HAP-1 (cell line): ENCODE results near the gene CCDC106.

ENCODE experiments used
- DNase-seq, 2 experiments: peaks; one replicate each; pipeline ENCODE4 v3.0.0-alpha.2; 2016 to 2020; ENCODE audit warnings: low spot score in 2 of 2
- H3K27me3 ChIP-seq: fragments of 250-450 bp; sonication (Bioruptor Pico); 2 replicates; pipeline ENCODE4 v1.5.1; 2020; ENCODE audit warnings: low read depth, mild to moderate bottlenecking, moderate library complexity
- H3K36me3 ChIP-seq: fragments of 250-450 bp; sonication (Bioruptor Pico); replicated peaks from 2 replicates; pipeline ENCODE4 v1.5.1; 2020; ENCODE audit warnings: mild to moderate bottlenecking
- H3K4me1 ChIP-seq: fragments of 250-450 bp; sonication (Bioruptor Pico); 2 replicates; pipeline ENCODE4 v1.5.1; 2020; ENCODE audit warnings: mild to moderate bottlenecking
- H3K4me3 ChIP-seq: fragments of 250-450 bp; sonication (Bioruptor Pico); 2 replicates; pipeline ENCODE4 v1.5.1; 2020; ENCODE audit warnings: mild to moderate bottlenecking, moderate library complexity
- H3K9me3 ChIP-seq: fragments of 250-450 bp; sonication (Bioruptor Pico); 2 replicates; pipeline ENCODE4 v1.5.1; 2020; ENCODE audit warnings: mild to moderate bottlenecking, moderate library complexity
- in situ Hi-C: fragments of 300-500 bp; cut with MboI; formaldehyde crosslinking; loops from 3 replicates; pipeline ENCODE4 v1.14.3; 2020; ENCODE audit warnings: low sequenced_read_pairs, inconsistent platforms, mixed read lengths

The CCDC106 gene

DNA sequence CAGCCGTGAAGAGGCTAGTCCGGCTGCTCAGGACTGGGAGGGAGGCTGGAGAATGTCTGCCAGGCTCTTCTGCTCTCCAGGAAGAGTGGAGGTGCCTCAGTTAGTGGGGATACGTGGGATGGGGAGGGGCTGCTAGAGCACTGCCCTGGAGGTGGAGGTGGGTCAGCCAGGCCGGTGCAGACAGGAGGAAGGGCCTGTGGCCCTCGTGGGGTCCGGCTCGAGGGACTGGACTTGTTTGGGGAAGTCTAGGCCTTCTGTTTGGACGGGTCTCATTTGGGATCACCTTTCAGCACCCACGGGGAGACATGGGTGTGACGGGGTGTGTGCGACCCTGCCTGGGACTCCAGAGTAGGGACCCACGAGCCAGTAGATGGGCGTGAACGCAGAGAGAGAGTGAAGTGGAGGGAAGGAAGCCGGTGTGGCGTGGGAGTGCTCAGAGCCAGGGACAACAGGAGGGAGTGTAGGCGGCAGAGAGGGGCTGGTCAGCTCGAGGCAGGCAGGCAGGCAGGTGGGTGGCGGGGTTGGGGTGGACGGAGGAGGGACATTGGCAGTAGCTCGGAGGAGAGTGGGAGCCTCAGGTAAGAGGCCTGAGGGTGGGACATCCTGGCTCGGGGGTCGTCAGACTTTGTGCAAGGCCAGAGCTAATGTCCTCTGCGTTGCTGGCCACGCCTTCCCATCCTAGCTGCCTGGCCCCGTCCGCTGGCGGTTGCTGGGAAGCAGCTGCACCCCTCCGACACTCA, 38.5 kb downstream of the CCDC106 start:
- Histone ChIP-seq H3K4me3 (no peak overlapping the region), H3K9me3 (no peaks in the 10 kb centered on the region), H3K36me3 (peaks cover 42% of the 10 kb centered on the region), H3K27me3 (no peaks in the 10 kb centered on the region), H3K4me1 (no peaks in the 10 kb centered on the region)
- DNase-seq, result no peak
- in situ Hi-C loops, result no loop called here

DNA sequence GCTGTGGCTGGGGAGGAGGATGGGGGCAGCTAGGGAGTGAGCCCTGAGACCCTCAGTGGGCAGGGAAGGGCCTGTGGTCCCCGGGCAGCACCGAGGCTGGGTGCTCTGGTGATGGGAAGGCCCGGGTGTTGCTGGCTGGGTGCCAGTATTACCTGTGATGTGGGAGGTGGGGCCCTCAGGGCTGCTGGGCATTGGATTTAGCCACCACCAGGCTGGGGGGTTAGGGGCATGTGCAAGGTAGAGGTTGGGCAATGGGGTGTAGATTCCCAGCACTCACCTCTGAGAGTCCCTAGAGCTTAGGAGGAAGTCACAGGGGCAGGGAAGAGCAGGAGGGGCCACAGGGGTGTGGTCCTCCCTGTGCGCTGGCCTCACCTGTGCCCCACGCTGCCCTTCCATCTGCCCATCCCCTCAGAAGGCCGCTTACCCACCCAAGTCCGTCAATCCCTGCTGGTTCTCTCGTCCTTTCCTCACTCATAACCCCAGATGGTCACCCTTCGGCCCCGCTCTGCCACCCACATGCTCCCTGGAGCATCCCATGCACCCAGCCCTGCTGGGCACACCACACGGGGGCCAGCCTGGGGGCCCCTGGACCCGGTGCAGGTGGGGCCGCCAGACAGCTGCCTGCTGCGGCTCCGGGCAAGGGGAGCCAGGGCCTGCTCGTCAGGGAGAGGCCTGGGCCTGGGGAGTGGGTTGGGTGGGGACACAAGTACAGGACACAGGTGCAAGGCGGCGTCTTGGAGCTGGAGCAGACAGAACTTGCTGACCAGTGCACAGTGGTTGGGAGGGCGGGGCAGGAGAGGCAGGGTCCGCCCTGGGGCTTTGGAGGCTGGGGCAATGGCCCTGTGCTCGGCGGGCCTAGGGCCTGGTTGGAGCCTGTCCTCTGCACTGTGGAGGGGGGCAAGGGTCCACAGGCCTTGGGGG, 39.5 kb downstream of the CCDC106 start:
- in situ Hi-C loops, result no loop called here
- Histone ChIP-seq H3K4me1 (no peaks in the 10 kb centered on the region), H3K9me3 (no peaks in the 10 kb centered on the region), H3K36me3 (peaks cover 38% of the 10 kb centered on the region), H3K27me3 (no peaks in the 10 kb centered on the region), H3K4me3 (no peak overlapping the region)
- DNase-seq, result no peak

DNA sequence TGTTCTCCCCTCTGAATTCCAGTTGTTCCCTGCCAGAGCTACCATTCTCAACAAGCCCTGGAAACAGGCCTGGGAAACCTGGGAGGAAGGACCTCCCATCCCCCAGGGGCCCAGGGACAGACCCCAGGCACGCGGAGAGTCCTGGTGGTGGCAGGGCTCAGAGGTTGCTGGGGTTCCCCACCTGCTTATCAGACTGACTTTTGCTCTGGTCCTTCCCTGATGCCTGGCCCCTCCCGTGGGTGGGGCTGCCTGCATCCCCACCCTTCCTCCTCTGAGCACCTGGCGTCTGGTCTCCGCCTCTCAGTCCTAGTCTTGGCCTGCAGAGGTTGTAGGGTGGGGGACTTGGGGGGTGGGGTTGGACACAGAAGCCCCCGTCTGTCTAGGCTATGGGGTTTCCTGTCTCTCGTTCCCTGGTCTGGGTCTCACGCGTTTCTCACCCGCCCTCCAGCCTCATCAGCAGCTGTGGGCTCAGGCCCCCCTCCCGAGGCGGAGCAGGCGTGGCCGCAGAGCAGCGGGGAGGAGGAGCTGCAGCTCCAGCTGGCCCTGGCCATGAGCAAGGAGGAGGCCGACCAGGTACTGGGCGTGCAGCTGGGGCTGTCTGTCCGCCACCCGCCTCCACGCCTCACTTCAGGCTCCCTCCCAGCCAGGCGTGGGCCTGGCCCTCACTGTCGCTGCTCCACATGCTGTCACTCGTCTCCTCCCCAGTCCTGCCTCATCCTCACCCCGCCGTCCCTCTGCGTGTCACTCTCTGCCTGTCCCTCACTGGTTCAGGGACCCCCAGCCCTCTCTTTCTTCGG, 40.6 kb downstream of the CCDC106 start:
- DNase-seq, result no peak
- Histone ChIP-seq H3K4me1 (no peaks in the 10 kb centered on the region), H3K27me3 (no peaks in the 10 kb centered on the region), H3K36me3 (peaks cover 41% of the 10 kb centered on the region), H3K9me3 (no peaks in the 10 kb centered on the region), H3K4me3 (no peak overlapping the region)
- in situ Hi-C loops, result no loop called here

DNA sequence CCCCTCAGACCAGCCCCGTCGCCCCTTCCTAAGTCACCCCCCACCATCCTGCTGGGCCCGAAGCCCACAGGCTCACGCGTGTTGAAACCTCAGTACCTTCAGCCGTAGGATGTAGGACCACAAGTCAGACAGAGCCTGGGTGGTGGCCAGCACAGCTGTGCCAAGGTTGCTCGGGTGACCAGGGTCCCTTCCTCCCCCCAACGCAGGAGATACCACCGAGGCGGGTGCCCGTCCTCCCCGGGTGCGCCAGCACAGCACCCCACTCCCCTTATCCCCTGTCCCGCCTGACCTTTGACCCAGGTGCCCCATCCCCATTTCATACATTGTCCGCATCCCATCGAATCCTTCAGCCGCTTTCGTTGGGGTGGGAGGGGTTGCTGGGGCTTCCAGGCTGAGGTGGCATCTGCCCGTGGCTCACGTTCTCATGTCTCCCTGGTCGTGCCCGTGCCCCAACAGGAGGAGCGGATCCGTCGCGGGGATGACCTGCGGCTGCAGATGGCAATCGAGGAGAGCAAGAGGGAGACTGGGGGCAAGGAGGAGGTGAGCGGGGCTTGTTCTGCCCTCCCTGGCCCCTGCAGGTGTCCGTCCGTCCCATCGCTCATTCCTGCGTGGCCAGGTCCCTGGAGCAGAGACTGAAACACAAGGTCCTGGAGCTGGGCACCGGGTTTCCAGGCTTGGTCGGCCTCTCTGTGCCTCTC, 41.5 kb downstream of the CCDC106 start:
- in situ Hi-C loops, result no loop called here
- Histone ChIP-seq H3K9me3 (no peaks in the 10 kb centered on the region), H3K36me3 (peaks cover 34% of the 10 kb centered on the region), H3K4me3 (no peak overlapping the region), H3K27me3 (no peaks in the 10 kb centered on the region), H3K4me1 (no peaks in the 10 kb centered on the region)
- no peak for DNase-seq

DNA sequence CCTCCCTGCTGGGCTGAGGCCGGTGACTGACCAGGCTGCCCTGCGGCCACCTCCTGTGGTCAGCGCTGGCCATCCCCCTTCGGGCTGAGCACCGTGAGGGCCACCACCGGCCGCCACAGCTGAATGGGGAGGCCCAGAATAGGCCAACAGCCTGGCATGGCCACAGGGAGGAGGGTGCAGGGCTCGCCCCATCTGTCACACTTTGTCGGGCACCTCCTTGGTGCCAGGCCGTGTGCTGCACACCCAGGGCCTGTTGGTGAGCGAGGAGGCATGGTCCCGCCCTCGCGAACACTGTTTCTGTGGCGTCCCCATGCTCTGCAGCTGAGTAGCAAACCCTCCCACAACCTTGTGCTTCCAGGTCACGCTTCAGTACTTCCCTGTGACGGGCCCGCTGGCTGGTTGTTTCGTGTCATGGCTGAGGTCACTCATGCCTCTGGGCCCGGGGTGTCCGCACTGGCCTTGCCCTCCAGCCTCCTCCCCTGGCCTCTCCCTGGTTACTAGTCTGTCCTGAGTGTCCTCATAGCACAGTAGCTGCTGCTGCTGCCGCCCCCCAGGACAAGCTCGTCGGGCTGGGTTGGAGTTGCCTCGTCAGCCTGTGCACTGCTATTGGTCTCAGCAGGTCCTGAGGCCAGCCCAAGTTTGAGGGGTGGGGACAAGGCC, 42.2 kb downstream of the CCDC106 start:
- peaks cover 32% of the 10 kb centered on the region for H3K36me3 ChIP-seq
- no peaks in the 10 kb centered on the region for H3K9me3 ChIP-seq
- no peaks in the 10 kb centered on the region for H3K4me1 ChIP-seq
- in situ Hi-C loops, result no loop called here
- no peak overlapping the region for H3K4me3 ChIP-seq
- H3K27me3 ChIP-seq, result no peaks in the 10 kb centered on the region
- no peak for DNase-seq

DNA sequence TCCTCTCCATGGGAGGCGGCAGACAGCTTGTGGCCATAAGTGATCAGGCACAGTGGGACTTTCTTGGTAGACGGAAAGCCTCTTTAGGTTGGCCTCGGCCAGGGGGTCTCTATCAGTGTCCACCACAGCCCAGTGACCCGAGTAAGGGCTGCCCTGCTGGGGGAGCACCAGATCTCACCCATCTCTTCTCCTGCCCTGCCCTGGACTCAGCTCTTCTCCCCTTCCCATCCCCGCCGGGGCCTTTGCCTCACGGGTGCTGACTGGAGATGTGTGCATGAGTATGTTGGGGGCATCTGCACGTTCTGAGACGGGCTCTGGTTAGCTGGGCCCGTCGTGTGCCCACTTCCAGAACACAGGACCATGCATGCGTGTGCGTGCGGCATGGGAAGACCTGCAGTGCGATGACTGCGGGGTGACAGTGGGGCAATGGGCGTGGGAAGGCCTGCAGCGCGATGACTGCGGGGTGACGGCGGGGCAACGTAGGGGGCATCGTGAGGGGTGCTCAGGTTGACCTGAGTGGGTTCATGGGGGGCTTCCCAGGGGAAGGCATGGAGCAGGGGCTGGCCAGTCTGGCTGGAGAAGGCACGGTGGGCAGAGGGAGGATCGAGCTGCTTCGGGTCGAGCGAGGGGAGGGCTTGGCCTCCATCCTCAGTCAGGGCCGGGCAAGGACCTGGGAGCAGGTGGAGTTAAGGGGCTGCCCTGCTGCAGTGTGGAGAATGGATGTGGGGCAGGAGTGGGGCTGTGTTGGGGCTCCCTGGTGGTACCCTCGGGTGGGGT, 42.9 kb downstream of the CCDC106 start:
- Histone ChIP-seq H3K4me3 (no peak overlapping the region), H3K9me3 (no peaks in the 10 kb centered on the region), H3K36me3 (peaks cover 27% of the 10 kb centered on the region), H3K27me3 (no peaks in the 10 kb centered on the region), H3K4me1 (no peaks in the 10 kb centered on the region)
- no peak for DNase-seq
- in situ Hi-C loops, result no loop called here

DNA sequence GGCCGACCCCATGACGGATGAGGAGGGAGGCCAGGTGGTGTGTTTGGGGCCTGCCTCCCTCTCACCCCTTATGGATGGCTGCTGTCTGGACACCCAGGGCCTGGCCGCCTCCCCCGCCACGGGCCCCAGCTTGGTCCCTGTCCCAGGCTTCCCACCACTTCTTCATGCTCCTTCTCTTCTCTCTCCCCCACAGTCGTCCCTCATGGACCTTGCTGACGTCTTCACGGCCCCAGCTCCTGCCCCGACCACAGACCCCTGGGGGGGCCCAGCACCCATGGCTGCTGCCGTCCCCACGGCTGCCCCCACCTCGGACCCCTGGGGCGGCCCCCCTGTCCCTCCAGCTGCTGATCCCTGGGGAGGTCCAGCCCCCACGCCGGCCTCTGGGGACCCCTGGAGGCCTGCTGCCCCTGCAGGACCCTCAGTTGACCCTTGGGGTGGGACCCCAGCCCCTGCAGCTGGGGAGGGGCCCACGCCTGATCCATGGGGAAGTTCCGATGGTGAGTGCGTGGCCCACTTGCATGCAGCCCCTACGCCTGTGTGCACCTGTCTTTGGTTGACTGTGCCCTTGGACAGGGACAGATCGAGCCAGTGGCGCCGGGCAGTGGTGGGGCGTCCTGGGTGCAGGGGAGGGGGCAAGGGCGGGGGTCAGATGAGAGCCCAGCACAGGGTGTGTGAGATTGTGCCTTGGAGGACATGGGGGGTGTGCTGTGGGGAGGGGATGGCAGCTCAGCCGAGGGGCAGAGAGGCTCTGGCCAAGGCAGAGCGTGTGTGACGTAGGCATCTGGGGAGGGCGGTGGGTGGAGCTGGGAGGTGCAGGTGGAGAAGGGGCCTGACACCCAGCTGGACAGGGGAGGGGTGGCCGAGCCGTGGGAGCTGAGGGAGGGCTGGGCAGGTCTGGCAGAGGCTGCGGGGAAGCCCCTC, 43.8 kb downstream of the CCDC106 start:
- in situ Hi-C loops, result no loop called here
- no peaks in the 10 kb centered on the region for H3K4me1 ChIP-seq
- peaks cover 34% of the 10 kb centered on the region for H3K36me3 ChIP-seq
- H3K9me3 ChIP-seq, result no peaks in the 10 kb centered on the region
- no peak overlapping the region for H3K4me3 ChIP-seq
- no peak for DNase-seq
- H3K27me3 ChIP-seq, result no peaks in the 10 kb centered on the region

DNA sequence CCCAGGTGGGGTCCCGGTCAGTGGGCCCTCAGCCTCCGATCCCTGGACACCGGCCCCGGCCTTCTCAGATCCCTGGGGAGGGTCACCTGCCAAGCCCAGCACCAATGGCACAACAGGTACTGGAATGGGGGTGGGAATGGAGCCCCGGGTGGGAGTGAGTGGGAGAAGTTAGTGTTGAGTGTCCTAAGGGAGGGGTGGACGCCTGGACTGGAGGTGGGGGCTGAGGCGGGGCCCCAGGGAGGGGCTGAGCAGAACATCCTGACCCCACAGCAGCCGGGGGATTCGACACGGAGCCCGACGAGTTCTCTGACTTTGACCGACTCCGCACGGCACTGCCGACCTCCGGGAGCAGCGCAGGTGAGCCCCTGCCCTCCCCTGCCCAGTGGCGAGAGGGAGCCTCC, 44.7 kb downstream of the CCDC106 start:
- no peaks in the 10 kb centered on the region for H3K4me1 ChIP-seq
- no peaks in the 10 kb centered on the region for H3K9me3 ChIP-seq
- H3K27me3 ChIP-seq, result no peaks in the 10 kb centered on the region
- peaks cover 34% of the 10 kb centered on the region for H3K36me3 ChIP-seq
- DNase-seq, result no peak
- in situ Hi-C loops, result no loop called here
- H3K4me3 ChIP-seq, result no peak overlapping the region

DNA sequence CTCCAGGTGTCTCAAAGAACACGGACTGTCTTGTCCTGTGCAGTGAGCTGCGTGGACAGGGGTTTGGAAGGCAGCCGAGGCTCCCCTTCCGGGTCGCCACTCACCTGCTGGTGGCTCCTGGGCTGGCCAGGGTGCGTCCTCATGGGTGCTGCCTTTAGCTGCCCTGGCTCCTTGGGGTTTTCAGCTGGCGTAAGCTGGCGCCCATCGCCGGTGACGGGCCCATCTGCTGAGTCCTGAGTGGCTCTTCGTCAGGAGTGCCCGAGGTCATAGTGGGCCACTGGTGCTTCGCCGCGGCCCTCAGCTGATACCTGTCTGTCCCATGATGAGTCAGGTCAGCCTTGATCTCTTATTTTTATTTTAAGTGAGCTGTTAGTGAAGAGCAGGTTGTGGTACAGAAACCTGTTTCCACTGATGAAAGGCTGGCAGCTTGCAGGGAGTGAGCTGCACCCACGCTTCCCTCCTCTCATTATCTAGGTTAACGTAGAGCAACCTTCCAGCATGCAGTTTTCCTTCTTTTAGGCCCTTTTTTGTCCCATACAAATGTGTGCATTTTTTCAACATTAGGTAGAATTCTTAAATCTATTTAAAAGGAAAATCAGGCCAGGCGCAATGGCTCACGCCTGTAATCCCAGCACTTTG, 45.4 kb downstream of the CCDC106 start:
- in situ Hi-C loops, result no loop called here
- no peak for DNase-seq
- Histone ChIP-seq H3K4me3 (no peak overlapping the region), H3K9me3 (no peaks in the 10 kb centered on the region), H3K4me1 (no peaks in the 10 kb centered on the region), H3K27me3 (no peaks in the 10 kb centered on the region), H3K36me3 (peaks cover 34% of the 10 kb centered on the region)

DNA sequence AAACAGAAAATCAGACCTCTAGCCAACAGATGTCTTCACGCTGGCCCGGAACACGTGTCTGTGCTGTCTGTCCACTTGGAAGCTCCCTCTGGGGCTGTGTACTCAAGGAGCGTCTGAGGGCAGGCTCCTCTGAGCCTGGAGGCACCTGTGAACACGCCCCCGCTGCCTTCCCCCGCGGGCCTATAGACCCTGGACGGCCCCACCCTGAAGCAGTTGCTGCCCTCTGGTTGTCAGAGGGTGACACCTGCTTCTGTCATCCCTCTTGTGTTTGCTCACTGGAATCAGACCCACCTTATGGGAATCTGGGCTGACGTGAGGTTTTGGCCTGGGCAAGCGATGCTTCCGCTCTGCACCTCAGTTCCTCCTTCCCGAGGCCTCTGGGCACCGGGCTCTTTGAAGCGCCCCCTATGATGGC, 46.2 kb downstream of the CCDC106 start:
- H3K36me3 ChIP-seq, result peaks cover 34% of the 10 kb centered on the region

DNA sequence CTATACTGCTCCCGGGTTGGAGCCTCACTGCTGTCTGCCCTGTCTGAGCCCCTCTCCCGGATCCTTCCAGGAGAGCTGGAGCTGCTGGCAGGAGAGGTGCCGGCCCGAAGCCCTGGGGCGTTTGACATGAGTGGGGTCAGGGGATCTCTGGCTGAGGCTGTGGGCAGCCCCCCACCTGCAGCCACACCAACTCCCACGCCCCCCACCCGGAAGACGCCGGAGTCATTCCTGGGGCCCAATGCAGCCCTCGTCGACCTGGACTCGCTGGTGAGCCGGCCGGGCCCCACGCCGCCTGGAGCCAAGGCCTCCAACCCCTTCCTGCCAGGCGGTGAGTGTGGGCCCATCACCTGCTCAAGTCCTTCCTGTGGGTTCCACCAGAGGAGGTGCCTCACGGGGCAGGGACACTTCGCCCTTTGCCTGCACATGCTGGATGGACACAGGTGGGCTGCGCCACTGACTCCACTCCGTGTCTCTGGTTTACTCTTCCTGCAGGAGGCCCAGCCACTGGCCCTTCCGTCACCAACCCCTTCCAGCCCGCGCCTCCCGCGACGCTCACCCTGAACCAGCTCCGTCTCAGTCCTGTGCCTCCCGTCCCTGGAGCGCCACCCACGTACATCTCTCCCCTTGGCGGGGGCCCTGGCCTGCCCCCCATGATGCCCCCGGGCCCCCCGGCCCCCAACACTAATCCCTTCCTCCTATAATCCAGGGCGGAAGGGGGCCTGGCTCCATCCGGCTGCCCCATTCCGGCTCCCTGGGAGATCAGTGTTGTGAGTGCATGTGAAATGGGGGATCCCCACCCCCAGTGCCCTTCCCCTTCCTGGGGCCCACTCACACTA, 46.9 kb downstream of the CCDC106 start:
- no peak overlapping the region for H3K4me3 ChIP-seq
- no peaks in the 10 kb centered on the region for H3K9me3 ChIP-seq
- no peak for DNase-seq
- in situ Hi-C loops, result no loop called here
- no peaks in the 10 kb centered on the region for H3K27me3 ChIP-seq
- H3K4me1 ChIP-seq, result no peaks in the 10 kb centered on the region
- peaks cover 30% of the 10 kb centered on the region for H3K36me3 ChIP-seq

More for the DNA sequence above, 46.2 kb downstream of the CCDC106 start:
- Histone ChIP-seq H3K4me3 (no peak overlapping the region), H3K4me1 (no peaks in the 10 kb centered on the region), H3K9me3 (no peaks in the 10 kb centered on the region), H3K27me3 (no peaks in the 10 kb centered on the region)
- in situ Hi-C loops, result no loop called here
- no peak for DNase-seq
